ENCODE data around the gene SLC6A12.
"Not testable (repeated sequence)": the region's sequence is repeated elsewhere in the genome, so short reads cannot be mapped to it uniquely, and the experiment has no call there.

The SLC6A12 gene

GRCh38 chr12:214003-214741, at the start of gene SLC6A12:
TSS of gene SLC6A12 (minus strand) at chr12:214157. CDS start at chr12:209986, 4,171 bp downstream.
- DNase-seq, result no peak

- no peak for DNase-seq
Observed at GRCh38 chr12:263574-263973, 49.6 kb upstream of the SLC6A12 start.

- no peak for DNase-seq
Observed at GRCh38 chr12:262817-263216, 48.9 kb upstream of the SLC6A12 start, which contains the start of gene SLC6A13. TSS of gene SLC6A13 (minus strand) at chr12:262836. CDS start at chr12:260052, 2,784 bp downstream.

- no peak for DNase-seq
Observed at GRCh38 chr12:262113-262512, 48.2 kb upstream of the SLC6A12 start.

- DNase-seq, result no peak
Observed at GRCh38 chr12:257521-258321, 43.8 kb upstream of the SLC6A12 start.

GRCh38 chr12:256958-257357, 43.0 kb upstream of the SLC6A12 start:
- no peak for DNase-seq

- DNase-seq, result no peak
Observed at GRCh38 chr12:256225-256624, 42.3 kb upstream of the SLC6A12 start.

- no peak for DNase-seq
Observed at GRCh38 chr12:254912-255311, 41.0 kb upstream of the SLC6A12 start.

- no peak for DNase-seq
Observed at GRCh38 chr12:254039-254438, 40.1 kb upstream of the SLC6A12 start.

- no peak for DNase-seq
Observed at GRCh38 chr12:253116-253831, 39.3 kb upstream of the SLC6A12 start.

GRCh38 chr12:252636-253035, 38.7 kb upstream of the SLC6A12 start:
- no peak for DNase-seq

GRCh38 chr12:247271-247670, 33.3 kb upstream of the SLC6A12 start:
- DNase-seq, result no peak

- no peak for DNase-seq
Observed at GRCh38 chr12:243381-243780, 29.4 kb upstream of the SLC6A12 start.

GRCh38 chr12:242496-242895, 28.5 kb upstream of the SLC6A12 start:
- DNase-seq, result no peak

GRCh38 chr12:241266-241665, 27.3 kb upstream of the SLC6A12 start:
- DNase-seq, result no peak

- no peak for DNase-seq
Observed at GRCh38 chr12:240566-240965, 26.6 kb upstream of the SLC6A12 start.

- no peak for DNase-seq
Observed at GRCh38 chr12:238736-239398, 24.9 kb upstream of the SLC6A12 start.

GRCh38 chr12:238116-238515, 24.2 kb upstream of the SLC6A12 start:
- no peak for DNase-seq

- no peak for DNase-seq
Observed at GRCh38 chr12:237026-237815, 23.3 kb upstream of the SLC6A12 start.

GRCh38 chr12:236445-236844, 22.5 kb upstream of the SLC6A12 start:
- no peak for DNase-seq

GRCh38 chr12:235967-236366, 22.0 kb upstream of the SLC6A12 start:
- not testable (repeated sequence) for DNase-seq

- no peak for DNase-seq
Observed at GRCh38 chr12:234891-235415, 21.0 kb upstream of the SLC6A12 start.

All from NCI-H446 treated with DMSO at 0.1 percent for 48 hours (cell line).